HCT116 (cell line): Measurements from ENCODE around the gene C4orf17. TPM values are rescaled to one million over a fixed set of nuclear protein-coding genes. Genes with fewer than 3 reads are reported as not detected.

ENCODE experiments used
- ATAC-seq: fragments of 200-7000 bp; cut with Tn5 transposase; 2 replicates; pipeline ENCODE4 v1.9.1; 2020; ENCODE audit warnings: mild to moderate bottlenecking, moderate library complexity
- BruUV-seq: library from RNA; stranded (reverse); fragments of 400-500 nt; replicated peaks from 2 replicates; lab custom pipeline; 2021; lab: Mats Ljungman, UMichigan
- CTCF ChIA-PET: fragments of 300-600 bp; sonication (Branson Sonifier 250); formaldehyde crosslinking; loops from one replicate; lab custom pipeline; 2021; ENCODE audit warnings: antibody characterized with exemption; lab: Charles Lee
- POLR2A ChIA-PET: fragments of 300-600, 350-600 bp; sonication (Branson Sonifier 250); formaldehyde crosslinking; loops from one replicate; lab custom pipeline; 2021; ENCODE audit warnings: antibody characterized with exemption; lab: Charles Lee
- RAD21 ChIA-PET, 2 experiments: fragments of 300-600 bp; sonication (Branson Sonifier 250); formaldehyde crosslinking; loops; one replicate each; lab custom pipeline; 2023; ENCODE audit warnings: low total read pairs in 2 of 2; ENCODE audit not compliant: uncharacterized antibody in 2 of 2, unreplicated experiment in 2 of 2, low non-redundant PET in 1 of 2; lab: Charles Lee
- DNase-seq: peaks from one replicate; pipeline ENCODE4 v3.0.0-alpha.2; 2010; ENCODE audit warnings: low read depth, low spot score
- H2AFZ ChIP-seq: fragments of 200-600 bp; shearing (Covaris generic), sonication (generic); 2 replicates; pipeline ENCODE4 v1.6.1; 2017; ENCODE audit warnings: low read depth, mixed run types, mixed read lengths, antibody characterized with exemption, low read length; ENCODE audit not compliant: poor library complexity, severe bottlenecking
- H3K27ac ChIP-seq: 2 replicates; pipeline ENCODE4 v1.5.1; 2012; ENCODE audit warnings: low read depth, low read length
- H3K27me3 ChIP-seq: fragments of 200-600 bp; sonication (generic); 2 replicates; pipeline ENCODE4 v1.6.1; 2016; ENCODE audit warnings: mixed run types, low read length, mixed read lengths; ENCODE audit not compliant: insufficient read depth
- H3K36me3 ChIP-seq, 2 experiments: fragments of 200-500 bp in 1 of 2; fragments of 200-600 bp in 1 of 2; sonication (Bioruptor generic) in 1 of 2; sonication (generic) in 1 of 2; 2 replicates each; pipeline versions ENCODE4 v1.5.1 to v1.6.1; 2014 to 2016; ENCODE audit warnings: low read length in 2 of 2, inconsistent platforms in 1 of 2, mixed read lengths in 1 of 2, mixed run types in 1 of 2; ENCODE audit not compliant: insufficient read depth in 2 of 2, control insufficient read depth in 1 of 2
- H3K4me1 ChIP-seq, 2 experiments: fragments of 200-600 bp in 1 of 2; sonication (generic) in 1 of 2; 2 replicates each; pipeline versions ENCODE4 v1.5.1 to v1.6.1; 2012 to 2017; ENCODE audit warnings: low read length in 2 of 2, inconsistent platforms in 1 of 2, mild to moderate bottlenecking in 1 of 2, mixed read lengths in 1 of 2, mixed run types in 1 of 2, moderate library complexity in 1 of 2; ENCODE audit not compliant: insufficient read depth in 2 of 2, control insufficient read depth in 1 of 2
- H3K4me2 ChIP-seq: fragments of 200-600 bp; sonication (generic); 2 replicates; pipeline ENCODE4 v1.6.1; 2017; ENCODE audit warnings: mixed run types, low read length, mixed read lengths
- H3K4me3 ChIP-seq, 2 experiments: fragments of 200-600 bp in 1 of 2; sonication (generic) in 1 of 2; replicated peaks in 1 of 2; 2 replicates each; pipeline ENCODE4 v1.5.1; 2011 to 2016; ENCODE audit warnings: low read length in 2 of 2, control low read depth in 1 of 2, low read depth in 1 of 2, mild to moderate bottlenecking in 1 of 2, mixed read lengths in 1 of 2, mixed run types in 1 of 2
- H3K79me2 ChIP-seq: fragments of 200-600 bp; sonication (generic); 2 replicates; pipeline ENCODE4 v1.6.1; 2017; ENCODE audit warnings: mild to moderate bottlenecking, mixed run types, low read length, moderate library complexity, mixed read lengths; ENCODE audit not compliant: insufficient read depth
- H3K9ac ChIP-seq: fragments of 200-600 bp; sonication (generic); 2 replicates; pipeline ENCODE4 v1.6.1; 2016; ENCODE audit warnings: low read length, mixed read lengths
- H3K9me2 ChIP-seq: fragments of 200-600 bp; sonication (generic), shearing (Covaris generic); 2 replicates; pipeline ENCODE4 v1.6.1; 2017; ENCODE audit warnings: mixed run types, mild to moderate bottlenecking, moderate library complexity; ENCODE audit not compliant: insufficient read depth
- H3K9me3 ChIP-seq, 2 experiments: fragments of 200-500 bp in 1 of 2; fragments of 200-600 bp in 1 of 2; sonication (Bioruptor generic) in 1 of 2; sonication (generic) in 1 of 2; 2 replicates each; pipeline ENCODE4 v1.6.1; 2014 to 2017; ENCODE audit warnings: low read length in 2 of 2, mixed read lengths in 2 of 2, inconsistent platforms in 1 of 2, low read depth in 1 of 2, mild to moderate bottlenecking in 1 of 2, mixed run types in 1 of 2, moderate library complexity in 1 of 2; ENCODE audit not compliant: control insufficient read depth in 1 of 2, insufficient read depth in 1 of 2
- H4K20me1 ChIP-seq: fragments of 200-600 bp; sonication (generic), shearing (Covaris generic); 2 replicates; pipeline ENCODE4 v1.6.1; 2017; ENCODE audit warnings: mixed run types, mild to moderate bottlenecking, moderate library complexity; ENCODE audit not compliant: insufficient read depth
- CBX3 ChIP-seq: IDR thresholded peaks from 2 replicates; pipeline ENCODE4 v1.6.1; 2012; ENCODE audit warnings: low read depth
- CTCF ChIP-seq, 3 experiments: fragments of 200-600 bp in 1 of 3; sonication (generic) in 1 of 3; IDR thresholded peaks in 2 of 3; conservative IDR thresholded peaks in 1 of 3; 2 replicates each; pipeline ENCODE4 v1.5.1; 2012 to 2017; ENCODE audit warnings: low read depth in 2 of 3, low read length in 2 of 3, antibody characterized with exemption in 1 of 3, borderline replicate concordance in 1 of 3, control low read depth in 1 of 3, mild to moderate bottlenecking in 1 of 3, mixed read lengths in 1 of 3, mixed run types in 1 of 3, moderate library complexity in 1 of 3; ENCODE audit not compliant: insufficient read depth in 1 of 3
- ELF1 ChIP-seq: IDR thresholded peaks from 2 replicates; pipeline ENCODE4 v1.6.1; 2012; ENCODE audit warnings: low read depth, borderline replicate concordance
- MAX ChIP-seq: IDR thresholded peaks from 2 replicates; pipeline ENCODE4 v1.6.1; 2012
- POLR2A ChIP-seq: IDR thresholded peaks from 2 replicates; pipeline ENCODE4 v1.7.0; 2011; ENCODE audit warnings: borderline replicate concordance; ENCODE audit not compliant: insufficient read depth, insufficient read length; ENCODE audit errors: extremely low read depth
- SP1 ChIP-seq: IDR thresholded peaks from 2 replicates; pipeline ENCODE4 v1.6.1; 2012; ENCODE audit warnings: low read depth
- ZNF274 ChIP-seq: fragments of 200-500 bp; sonication (Bioruptor generic); IDR thresholded peaks from 2 replicates; pipeline ENCODE4 v1.6.1; 2014; ENCODE audit warnings: mild to moderate bottlenecking, low read depth, low read length, inconsistent platforms
- intact Hi-C: fragments of 100-400 bp; cut with micrococcal nuclease; formaldehyde crosslinking; loops from 2 replicates; pipeline ENCODE4 v1.10.0; 2022
- total RNA-seq: library from RNA; stranded (reverse); gene quantifications from one replicate; pipeline ENCODE4 v1.2.1, GENCODE V29; 2021; ENCODE audit not compliant: unreplicated experiment

Gene C4orf17
- total RNA-seq, 1 experiment from 2014 or later, result not detected

- ChIA-PET RAD21 (no interaction called here), POLR2A (no interaction called here), CTCF (no interaction called here)
- H3K9ac ChIP-seq, result no peak overlapping the region
- H3K79me2 ChIP-seq, result no peaks in the 10 kb centered on the region
- H3K9me2 ChIP-seq, result no peaks in the 10 kb centered on the region
- no peaks in the 10 kb centered on the region for H3K4me1 ChIP-seq
- H3K4me2 ChIP-seq, result no peak overlapping the region
- TF ChIP-seq POLR2A (no peak), CTCF (IDR thresholded peaks at IDR 0.05 in 2 of 3, conservative IDR thresholded peaks at IDR 0.05 in 1 of 3; ENCODE audit: borderline replicate concordance in 1 of 3, insufficient read depth in 1 of 3, low read depth in 2 of 3, low read length in 2 of 3) (no peak), SP1 (no peak), ZNF274 (no peak)
- H3K36me3 ChIP-seq, result no peaks in the 10 kb centered on the region
- intact Hi-C loops, result no loop called here
- no peak overlapping the region for H3K27ac ChIP-seq
- BruUV-seq, result no TSS peak
- H2AFZ ChIP-seq, result no peak overlapping the region
- DNase-seq, result no peak
- no peaks in the 10 kb centered on the region for H3K27me3 ChIP-seq
- no peaks in the 10 kb centered on the region for H4K20me1 ChIP-seq
- no peak for ATAC-seq
- no peak overlapping the region for H3K4me3 ChIP-seq
- no peaks in the 10 kb centered on the region for H3K9me3 ChIP-seq
Measured at GRCh38 chr4:99587309-99587708, 76.5 kb downstream of the C4orf17 start.

GRCh38 chr4:99587803-99588202 is 77.0 kb downstream of the C4orf17 start:
- no peak overlapping the region for H3K4me3 ChIP-seq
- H3K4me2 ChIP-seq, result no peak overlapping the region

More at GRCh38 chr4:99587803-99588202, 77.0 kb downstream of the C4orf17 start:
- Histone ChIP-seq H3K36me3 (no peaks in the 10 kb centered on the region), H3K4me1 (no peaks in the 10 kb centered on the region), H3K27me3 (no peaks in the 10 kb centered on the region), H2AFZ (no peak overlapping the region), H3K9me2 (no peaks in the 10 kb centered on the region), H3K9me3 (no peaks in the 10 kb centered on the region), H3K27ac (no peak overlapping the region), H3K9ac (no peak overlapping the region), H4K20me1 (no peaks in the 10 kb centered on the region), H3K79me2 (no peaks in the 10 kb centered on the region)
- ChIA-PET POLR2A (no interaction called here), RAD21 (no interaction called here), CTCF (no interaction called here)
- TF ChIP-seq ELF1 (no peak), MAX (no peak), CBX3 (no peak)
- no TSS peak for BruUV-seq
- intact Hi-C loops, result no loop called here
- DNase-seq (no peak), ATAC-seq (no peak)
